Neural cell (in vitro differentiated cells): ENCODE data around the gene PLXNA4. TPM values are rescaled to one million over a fixed set of nuclear protein-coding genes. Genes with fewer than 3 reads are reported as not detected.

Experiments used
- H2AFZ ChIP-seq: fragments of 200-600, 300-800 bp; sonication (generic), shearing (Covaris generic); 2 replicates; pipeline ENCODE4 v1.6.0; 2014; ENCODE audit warnings: low read depth, mild to moderate bottlenecking, antibody characterized with exemption, low read length, moderate library complexity
- H3F3A ChIP-seq: fragments of 200-600 bp; shearing (Covaris generic); 2 replicates; pipeline ENCODE4 v1.6.1; 2016; ENCODE audit warnings: mild to moderate bottlenecking, moderate library complexity, mixed read lengths, antibody characterized with exemption, low read length; ENCODE audit not compliant: insufficient read depth, poor library complexity, severe bottlenecking
- H3K27ac ChIP-seq: fragments of 200-600, 300-800 bp; sonication (generic), shearing (Covaris generic); 2 replicates; pipeline ENCODE4 v1.5.1; 2014; ENCODE audit warnings: mild to moderate bottlenecking, low read length, moderate library complexity
- H3K27me3 ChIP-seq: fragments of 300-800, 200-600 bp; sonication (generic), shearing (Covaris generic); 2 replicates; pipeline ENCODE4 v1.6.0; 2014; ENCODE audit warnings: mild to moderate bottlenecking, low read depth, low read length, moderate library complexity; ENCODE audit not compliant: insufficient read depth
- H3K36me3 ChIP-seq: fragments of 300-800, 200-600 bp; sonication (generic), shearing (Covaris generic); 2 replicates; pipeline ENCODE4 v1.5.1; 2014; ENCODE audit warnings: mild to moderate bottlenecking, antibody characterized with exemption, low read length, moderate library complexity; ENCODE audit not compliant: insufficient read depth
- H3K4me2 ChIP-seq: fragments of 300-800, 200-600 bp; sonication (generic), shearing (Covaris generic); 2 replicates; pipeline ENCODE4 v1.6.0; 2014; ENCODE audit warnings: mild to moderate bottlenecking, low read length
- H3K4me3 ChIP-seq: fragments of 300-800, 200-600 bp; sonication (generic), shearing (Covaris generic); 2 replicates; pipeline ENCODE4 v1.5.1; 2014; ENCODE audit warnings: mild to moderate bottlenecking, low read length, moderate library complexity
- H3K79me2 ChIP-seq: fragments of 200-600 bp; shearing (Covaris generic); replicated peaks from 2 replicates; pipeline ENCODE4 v1.6.0; 2014; ENCODE audit warnings: mild to moderate bottlenecking, low read length, moderate library complexity; ENCODE audit not compliant: insufficient read depth
- H3K9ac ChIP-seq: fragments of 300-800, 200-600 bp; sonication (generic), shearing (Covaris generic); 2 replicates; pipeline ENCODE4 v1.6.1; 2016; ENCODE audit warnings: mild to moderate bottlenecking, low read length, mixed read lengths
- H3K9me2 ChIP-seq: fragments of 200-600 bp; shearing (Covaris generic); 2 replicates; pipeline ENCODE4 v1.6.1; 2016; ENCODE audit warnings: mild to moderate bottlenecking, low read length, mixed read lengths; ENCODE audit not compliant: insufficient read depth
- H3K9me3 ChIP-seq: fragments of 200-600, 300-800 bp; sonication (generic), shearing (Covaris generic); 2 replicates; pipeline ENCODE4 v1.6.1; 2016; ENCODE audit warnings: mild to moderate bottlenecking, mixed run types, low read length, moderate library complexity, mixed read lengths
- H4K20me1 ChIP-seq: fragments of 200-600 bp; shearing (Covaris generic); 2 replicates; pipeline ENCODE4 v1.6.1; 2016; ENCODE audit warnings: mild to moderate bottlenecking, mixed run types; ENCODE audit not compliant: insufficient read depth
- EP300 ChIP-seq: fragments of 450-650 bp; conservative IDR thresholded peaks from 2 replicates; pipeline ENCODE4 v1.6.1; 2014; ENCODE audit warnings: antibody characterized with exemption, mild to moderate bottlenecking, moderate library complexity; ENCODE audit not compliant: poor library complexity, severe bottlenecking
- EZH2 ChIP-seq: fragments of 200-600, 300-800 bp; shearing (Covaris generic), sonication (generic); IDR thresholded peaks from 2 replicates; pipeline ENCODE4 v1.6.1; 2014; ENCODE audit warnings: antibody characterized with exemption, low read length, borderline replicate concordance, mild to moderate bottlenecking; ENCODE audit not compliant: insufficient read depth, poor library complexity, severe bottlenecking
- MXI1 ChIP-seq: fragments of 450-650 bp; conservative IDR thresholded peaks from 2 replicates; pipeline ENCODE4 v1.6.1; 2014; ENCODE audit warnings: antibody characterized with exemption, mild to moderate bottlenecking; ENCODE audit not compliant: poor library complexity, severe bottlenecking
- POLR2AphosphoS5 ChIP-seq: IDR thresholded peaks from 2 replicates; pipeline ENCODE4 v1.6.1; 2012
- RAD21 ChIP-seq: fragments of 450-650 bp; conservative IDR thresholded peaks from 2 replicates; pipeline ENCODE4 v1.6.1; 2014; ENCODE audit warnings: antibody characterized with exemption, mild to moderate bottlenecking, moderate library complexity
- SMC3 ChIP-seq: fragments of 450-650 bp; conservative IDR thresholded peaks from 2 replicates; pipeline ENCODE4 v1.6.1; 2014; ENCODE audit warnings: antibody characterized with exemption, mild to moderate bottlenecking, moderate library complexity; ENCODE audit not compliant: poor library complexity
- TAF1 ChIP-seq: IDR thresholded peaks from 2 replicates; pipeline ENCODE4 v1.6.1; 2012; ENCODE audit warnings: low read depth
- polyA plus RNA-seq: library from polyadenylated mRNA; depleted of rRNA; stranded (reverse); fragments of >200 nt; gene quantifications from 2 replicates; pipeline ENCODE4 v1.2.3, GENCODE V29; 2014
- TF ChIP-seq, protein P1 (sequence below): fragments of 450-650 bp; IDR thresholded peaks from 2 replicates; pipeline ENCODE4 v1.5.1; 2014; ENCODE audit warnings: antibody characterized with exemption, mild to moderate bottlenecking, moderate library complexity; ENCODE audit not compliant: poor library complexity, severe bottlenecking
- TF ChIP-seq, protein P2 (sequence below): IDR thresholded peaks from 2 replicates; pipeline ENCODE4 v1.6.1; 2012; ENCODE audit warnings: borderline replicate concordance

Gene PLXNA4
- polyA plus RNA-seq, 1 donor from 2014 or later = 7.2 TPM

DNA sequence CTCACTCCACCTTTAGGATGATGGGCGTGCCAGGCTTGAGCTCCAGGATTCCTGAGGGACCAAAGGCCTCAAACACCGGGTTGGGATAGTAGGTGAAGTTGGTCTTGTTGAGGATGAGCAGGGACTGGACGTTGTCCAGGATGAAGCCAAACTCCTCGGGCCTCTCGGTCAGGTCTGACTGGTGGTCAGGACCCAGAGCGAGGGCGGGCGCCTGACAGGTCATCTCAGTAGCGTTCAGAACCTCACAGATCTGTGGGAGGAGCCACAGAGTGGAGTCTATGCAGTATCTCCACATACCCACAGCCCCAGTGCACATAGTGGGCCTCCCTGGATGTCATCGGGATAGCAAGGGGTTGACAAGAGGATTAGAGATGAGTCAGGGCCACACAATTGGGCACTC lies 394.9 kb downstream of the PLXNA4 start:
- Histone ChIP-seq H2AFZ (no peak overlapping the region), H3K9me3 (no peaks in the 10 kb centered on the region), H3K4me2 (no peak overlapping the region), H3K9ac (no peak overlapping the region), H3K79me2 (no peaks in the 10 kb centered on the region), H3K4me3 (no peak overlapping the region), H3K27ac (no peak overlapping the region), H3K36me3 (no peaks in the 10 kb centered on the region), H3K27me3 (no peaks in the 10 kb centered on the region), H4K20me1 (no peaks in the 10 kb centered on the region), H3K9me2 (no peaks in the 10 kb centered on the region), H3F3A (no peaks in the 10 kb centered on the region)
- TF ChIP-seq RAD21 = no peak
- TF ChIP-seq EP300 = no peak
- TF ChIP-seq, protein P1, sequence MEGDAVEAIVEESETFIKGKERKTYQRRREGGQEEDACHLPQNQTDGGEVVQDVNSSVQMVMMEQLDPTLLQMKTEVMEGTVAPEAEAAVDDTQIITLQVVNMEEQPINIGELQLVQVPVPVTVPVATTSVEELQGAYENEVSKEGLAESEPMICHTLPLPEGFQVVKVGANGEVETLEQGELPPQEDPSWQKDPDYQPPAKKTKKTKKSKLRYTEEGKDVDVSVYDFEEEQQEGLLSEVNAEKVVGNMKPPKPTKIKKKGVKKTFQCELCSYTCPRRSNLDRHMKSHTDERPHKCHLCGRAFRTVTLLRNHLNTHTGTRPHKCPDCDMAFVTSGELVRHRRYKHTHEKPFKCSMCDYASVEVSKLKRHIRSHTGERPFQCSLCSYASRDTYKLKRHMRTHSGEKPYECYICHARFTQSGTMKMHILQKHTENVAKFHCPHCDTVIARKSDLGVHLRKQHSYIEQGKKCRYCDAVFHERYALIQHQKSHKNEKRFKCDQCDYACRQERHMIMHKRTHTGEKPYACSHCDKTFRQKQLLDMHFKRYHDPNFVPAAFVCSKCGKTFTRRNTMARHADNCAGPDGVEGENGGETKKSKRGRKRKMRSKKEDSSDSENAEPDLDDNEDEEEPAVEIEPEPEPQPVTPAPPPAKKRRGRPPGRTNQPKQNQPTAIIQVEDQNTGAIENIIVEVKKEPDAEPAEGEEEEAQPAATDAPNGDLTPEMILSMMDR = no peak
- no peak for TF ChIP-seq MXI1
- no peak for TF ChIP-seq SMC3
- no peak for TF ChIP-seq EZH2
- TF ChIP-seq, protein P2, sequence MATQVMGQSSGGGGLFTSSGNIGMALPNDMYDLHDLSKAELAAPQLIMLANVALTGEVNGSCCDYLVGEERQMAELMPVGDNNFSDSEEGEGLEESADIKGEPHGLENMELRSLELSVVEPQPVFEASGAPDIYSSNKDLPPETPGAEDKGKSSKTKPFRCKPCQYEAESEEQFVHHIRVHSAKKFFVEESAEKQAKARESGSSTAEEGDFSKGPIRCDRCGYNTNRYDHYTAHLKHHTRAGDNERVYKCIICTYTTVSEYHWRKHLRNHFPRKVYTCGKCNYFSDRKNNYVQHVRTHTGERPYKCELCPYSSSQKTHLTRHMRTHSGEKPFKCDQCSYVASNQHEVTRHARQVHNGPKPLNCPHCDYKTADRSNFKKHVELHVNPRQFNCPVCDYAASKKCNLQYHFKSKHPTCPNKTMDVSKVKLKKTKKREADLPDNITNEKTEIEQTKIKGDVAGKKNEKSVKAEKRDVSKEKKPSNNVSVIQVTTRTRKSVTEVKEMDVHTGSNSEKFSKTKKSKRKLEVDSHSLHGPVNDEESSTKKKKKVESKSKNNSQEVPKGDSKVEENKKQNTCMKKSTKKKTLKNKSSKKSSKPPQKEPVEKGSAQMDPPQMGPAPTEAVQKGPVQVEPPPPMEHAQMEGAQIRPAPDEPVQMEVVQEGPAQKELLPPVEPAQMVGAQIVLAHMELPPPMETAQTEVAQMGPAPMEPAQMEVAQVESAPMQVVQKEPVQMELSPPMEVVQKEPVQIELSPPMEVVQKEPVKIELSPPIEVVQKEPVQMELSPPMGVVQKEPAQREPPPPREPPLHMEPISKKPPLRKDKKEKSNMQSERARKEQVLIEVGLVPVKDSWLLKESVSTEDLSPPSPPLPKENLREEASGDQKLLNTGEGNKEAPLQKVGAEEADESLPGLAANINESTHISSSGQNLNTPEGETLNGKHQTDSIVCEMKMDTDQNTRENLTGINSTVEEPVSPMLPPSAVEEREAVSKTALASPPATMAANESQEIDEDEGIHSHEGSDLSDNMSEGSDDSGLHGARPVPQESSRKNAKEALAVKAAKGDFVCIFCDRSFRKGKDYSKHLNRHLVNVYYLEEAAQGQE = no peak
- no peak for TF ChIP-seq POLR2AphosphoS5
- no peak for TF ChIP-seq TAF1

DNA sequence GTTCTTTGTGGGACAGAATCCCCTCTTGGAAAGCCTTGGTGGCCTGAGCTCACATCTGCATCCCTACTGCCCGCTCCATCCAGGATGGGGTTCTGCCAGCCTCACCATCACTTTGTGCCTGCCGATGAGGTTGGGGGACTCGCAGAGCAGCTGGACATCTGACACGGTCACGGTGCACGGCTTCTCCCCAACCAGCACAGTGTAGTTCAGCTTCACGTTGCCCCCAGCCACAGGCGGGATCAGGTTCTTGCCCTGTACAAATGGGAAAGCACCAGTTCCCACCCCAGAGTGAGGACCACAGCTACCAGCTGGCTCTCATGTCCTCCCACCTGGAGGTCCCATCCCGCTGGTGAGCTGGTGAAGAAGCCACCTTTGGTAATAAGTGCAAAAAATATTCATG lies 395.8 kb downstream of the PLXNA4 start:
- no peaks in the 10 kb centered on the region for H3K79me2 ChIP-seq
- H2AFZ ChIP-seq = no peak overlapping the region
- no peaks in the 10 kb centered on the region for H3K27me3 ChIP-seq
- no peaks in the 10 kb centered on the region for H3F3A ChIP-seq
- no peak overlapping the region for H3K27ac ChIP-seq
- TF ChIP-seq, protein P2 = no peak
- TF ChIP-seq EP300 = no peak
- no peak for TF ChIP-seq MXI1
- TF ChIP-seq SMC3 = no peak
- no peak for TF ChIP-seq POLR2AphosphoS5
- TF ChIP-seq TAF1 = no peak
- TF ChIP-seq, protein P1 = no peak
- TF ChIP-seq RAD21 = no peak
- no peaks in the 10 kb centered on the region for H3K9me3 ChIP-seq
- H3K4me2 ChIP-seq = no peak overlapping the region
- no peak overlapping the region for H3K4me3 ChIP-seq
- H4K20me1 ChIP-seq = no peaks in the 10 kb centered on the region
- no peak overlapping the region for H3K9ac ChIP-seq
- no peaks in the 10 kb centered on the region for H3K9me2 ChIP-seq
- H3K36me3 ChIP-seq = no peaks in the 10 kb centered on the region
